GM12892 (cell line): ENCODE data around the gene LAP3.

Experiments used
- POLR2A ChIP-seq: IDR thresholded peaks from 2 replicates; pipeline ENCODE4 v1.6.1; 2011; ENCODE audit warnings: low read depth, low read length, control low read depth
- POLR2AphosphoS5 ChIP-seq: IDR thresholded peaks from 2 replicates; pipeline ENCODE4 v1.6.1; 2011; ENCODE audit warnings: low read depth, low read length, control low read depth
- TAF1 ChIP-seq: IDR thresholded peaks from 2 replicates; pipeline ENCODE4 v1.6.1; 2011; ENCODE audit warnings: low read depth, mild to moderate bottlenecking, control low read depth, low read length, borderline replicate concordance

- TF ChIP-seq POLR2A: no peak
- TF ChIP-seq POLR2AphosphoS5: no peak
- TF ChIP-seq TAF1: no peak
Observed at GRCh38 chr4:17534705-17535104, 42.3 kb upstream of the LAP3 start.
